NT2/D1 (cell line): ENCODE measurements around the gene RND1.

ENCODE experiments used
- SUZ12 ChIP-seq: IDR thresholded peaks from 2 replicates; pipeline ENCODE4 v1.6.1; 2011; ENCODE audit not compliant: insufficient read length, insufficient read depth; ENCODE audit errors: extremely low read depth
- YY1 ChIP-seq: IDR thresholded peaks from 2 replicates; pipeline ENCODE4 v1.6.1; 2011; ENCODE audit not compliant: insufficient read length, insufficient read depth
- ZNF274 ChIP-seq: IDR thresholded peaks from 2 replicates; pipeline ENCODE4 v1.6.1; 2011; ENCODE audit warnings: mild to moderate bottlenecking, low read depth, low read length

- TF ChIP-seq ZNF274 (no peak), SUZ12 (no peak), YY1 (no peak)
Observed at GRCh38 chr12:48807981-48808380, 57.7 kb downstream of the RND1 start.
